HG03196 (cell line): ENCODE measurements around the gene GLDC.

ENCODE experiments used
- ATAC-seq: cut with Tn5 transposase; IDR thresholded peaks from one replicate; pipeline ENCODE4 v1.9.1; 2021; ENCODE audit not compliant: unreplicated experiment

GLDC gene

DNA sequence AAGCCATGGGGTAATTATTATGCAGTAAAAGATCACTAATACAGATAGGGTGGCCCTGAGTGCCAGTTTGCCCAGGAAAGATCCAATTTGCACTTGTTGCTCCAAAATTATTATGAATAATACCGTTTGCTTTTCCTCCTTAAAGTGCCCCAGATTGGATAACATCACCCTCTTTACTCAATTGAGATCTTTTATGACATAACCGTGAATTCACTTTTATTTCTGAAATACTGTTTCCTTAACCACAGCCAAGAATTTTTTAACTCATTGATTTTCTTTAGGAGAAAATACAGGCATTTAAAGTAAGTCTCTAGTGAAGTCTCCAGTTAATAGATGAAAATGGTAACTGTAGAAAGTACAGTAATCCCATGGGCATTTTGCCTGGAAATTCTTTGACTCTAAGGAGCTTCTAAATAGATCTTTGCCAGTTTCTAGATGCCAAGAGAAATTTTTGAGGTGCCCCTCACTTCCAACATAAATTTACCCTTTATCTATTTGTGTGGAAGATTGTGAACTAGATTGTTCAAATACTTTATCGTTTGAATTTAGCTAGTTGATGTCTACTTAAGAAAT is 133.4 kb downstream of the GLDC start:
- no peak for ATAC-seq

DNA sequence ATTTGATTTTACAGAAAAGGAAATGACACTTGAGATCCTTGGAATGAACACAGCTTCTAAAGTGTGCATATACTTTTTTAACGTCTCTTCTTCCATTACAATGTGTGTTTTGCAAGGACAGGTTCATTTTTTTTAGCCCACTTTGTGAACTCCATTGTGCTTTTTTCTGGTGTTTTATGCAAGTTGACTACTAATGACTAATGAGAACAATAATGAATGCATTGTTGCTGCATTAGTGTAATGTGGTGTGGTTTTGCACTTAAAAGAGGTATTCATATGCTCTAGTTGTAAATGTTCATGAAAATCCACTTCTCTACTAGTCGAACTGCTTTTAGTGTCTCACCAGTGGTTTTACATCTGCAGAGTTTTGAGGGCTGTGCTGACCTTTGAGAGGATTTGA is 139.0 kb downstream of the GLDC start:
- ATAC-seq = no peak

GRCh38 chr9:6502399-6502798 is 143.1 kb downstream of the GLDC start:
- ATAC-seq = no peak

DNA sequence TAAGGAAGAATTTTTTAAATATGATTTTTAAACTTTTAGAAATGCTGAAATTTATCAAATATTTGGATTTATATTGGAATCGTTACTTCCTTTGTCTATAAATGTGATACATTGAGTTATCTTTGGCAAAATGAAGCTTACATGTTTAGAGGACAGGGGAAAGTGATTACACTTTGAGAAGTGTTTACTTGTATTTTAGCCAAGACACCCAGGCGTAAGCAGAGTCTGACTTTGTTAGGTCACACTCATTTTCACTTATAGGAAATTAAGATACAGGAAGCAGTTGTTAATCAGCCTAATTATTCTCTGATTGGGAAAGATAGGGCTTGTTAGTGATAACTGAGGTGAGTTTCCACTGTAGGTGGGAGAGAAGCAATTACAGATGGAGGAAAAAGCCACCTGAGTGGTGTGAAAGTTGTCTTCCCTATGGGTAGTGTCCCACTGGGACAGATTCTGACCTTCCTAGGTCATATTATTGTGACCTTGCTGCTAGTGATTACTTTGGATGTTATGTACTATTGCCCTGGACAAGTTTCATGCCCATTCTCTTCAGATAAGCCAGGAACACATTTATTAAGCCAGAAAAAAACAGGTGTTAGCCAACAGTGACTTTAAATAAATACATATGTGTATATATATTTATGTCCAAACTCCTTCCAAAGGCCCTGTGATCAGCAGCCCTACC is 143.9 kb downstream of the GLDC start:
- no peak for ATAC-seq

DNA sequence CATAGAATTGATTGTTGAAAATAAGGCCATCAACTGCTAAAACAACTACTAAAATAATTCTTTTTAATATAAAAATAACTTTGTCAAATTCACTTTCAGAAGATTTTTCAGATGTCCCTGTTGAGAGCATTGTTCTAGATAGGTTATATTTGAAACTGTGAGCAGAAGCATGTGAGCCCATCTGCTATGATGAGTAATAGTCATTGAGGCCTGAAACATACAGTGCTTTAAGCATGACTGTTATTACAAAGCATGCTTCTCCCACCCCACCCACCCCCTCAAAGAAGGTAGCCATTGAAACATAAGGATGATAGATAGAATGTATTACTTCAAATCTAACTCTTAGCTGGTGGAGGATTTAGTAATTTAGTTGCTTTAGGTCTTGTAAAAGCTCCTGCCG is 146.5 kb downstream of the GLDC start:
- no peak for ATAC-seq

- no peak for ATAC-seq
Observed at GRCh38 chr9:6495466-6495865, 150.1 kb downstream of the GLDC start.

GRCh38 chr9:6490863-6491262 is 154.7 kb downstream of the GLDC start:
- no peak for ATAC-seq

GRCh38 chr9:6489099-6489498 is 156.4 kb downstream of the GLDC start:
- ATAC-seq = no peak

- ATAC-seq = no peak
Observed at GRCh38 chr9:6488395-6488794, 157.1 kb downstream of the GLDC start.

DNA sequence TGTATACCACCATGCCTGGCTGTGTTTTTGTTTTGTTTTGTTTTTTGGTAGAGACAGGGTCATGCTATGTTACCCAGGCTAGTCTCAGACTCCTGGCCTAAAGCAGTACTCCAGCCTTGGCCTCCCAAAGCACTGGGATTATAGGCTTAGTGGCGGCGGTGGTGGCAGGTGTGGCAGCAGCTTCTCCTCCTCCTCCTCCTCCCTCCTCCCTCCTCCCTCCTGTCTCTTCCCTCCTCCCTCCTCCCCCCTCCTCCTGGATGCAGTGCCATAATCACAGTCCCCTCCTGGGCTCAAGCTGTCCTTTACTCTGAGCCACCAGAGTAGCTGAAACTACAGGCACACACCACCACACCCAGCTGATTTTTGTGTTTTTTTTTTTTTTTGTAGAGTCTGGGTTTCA is 161.3 kb downstream of the GLDC start:
- no peak for ATAC-seq
